ENCODE data around the gene NKG7.

- TF ChIP-seq REST (IDR thresholded peaks at IDR 0.05; ENCODE audit: insufficient read depth in 1 of 2, low read depth in 2 of 2, low read length in 2 of 2), result no peak
- no peak for TF ChIP-seq POLR2AphosphoS5 (IDR thresholded peaks at IDR 0.05; ENCODE audit: low read depth, low read length)
- no peak for TF ChIP-seq SIN3A (IDR thresholded peaks at IDR 0.05; ENCODE audit: borderline replicate concordance, insufficient read depth, low read length)
- no peak for TF ChIP-seq TAF1 (IDR thresholded peaks at IDR 0.05; ENCODE audit: borderline replicate concordance, insufficient read depth, low read length)
These were observed 15.5 kb upstream of the NKG7 start, which contains the start of gene LIM2 for GRCh38 chr19:51387924-51388389.

Measured in PFSK-1 (cell line).